HepG2 (cell line): ENCODE data around the gene MRFAP1L1. TPM values are rescaled to one million over a fixed set of nuclear protein-coding genes. Genes with fewer than 3 reads are reported as not detected.
A peak's percentile ranks its signal among the peaks of the same experiment; 100 is the strongest.

ENCODE experiments used
- ASH2L ChIP-seq: fragments of 300-600, 200-600 bp; sonication (generic); IDR thresholded peaks from 2 replicates; pipeline ENCODE4 v1.7.0; 2017; ENCODE audit warnings: low read depth, mild to moderate bottlenecking, moderate library complexity, mixed read lengths, low read length; ENCODE audit not compliant: insufficient read length
- CREB1 ChIP-seq, 2 experiments: fragments of 450-650 bp in 1 of 2; IDR thresholded peaks; 2 replicates each; pipeline ENCODE4 v1.6.1; 2016 to 2017; ENCODE audit warnings: control low read depth in 1 of 2, mild to moderate bottlenecking in 1 of 2, missing compliant biosample characterization in 1 of 2, missing genetic modification characterization in 1 of 2
- ERF ChIP-seq: IDR thresholded peaks from 2 replicates; pipeline ENCODE4 v1.6.1; 2018; ENCODE audit warnings: missing biosample characterization, missing genetic modification reagents
- FIP1L1 ChIP-seq: fragments of 200-400 bp; formaldehyde crosslinking; IDR thresholded peaks from 2 replicates; pipeline ENCODE4 v1.6.1; 2018; ENCODE audit warnings: low read depth, mild to moderate bottlenecking, low read length, moderate library complexity, borderline replicate concordance; ENCODE audit not compliant: insufficient read depth
- IKZF5 ChIP-seq: IDR thresholded peaks from 2 replicates; pipeline ENCODE4 v1.6.1; 2018; ENCODE audit warnings: missing genetic modification reagents, mild to moderate bottlenecking, missing compliant biosample characterization
- MIER2 ChIP-seq: IDR thresholded peaks from 2 replicates; pipeline ENCODE4 v1.6.1; 2016; ENCODE audit warnings: missing biosample characterization, missing genetic modification reagents
- RAD21 ChIP-seq: fragments of 450-650 bp; formaldehyde crosslinking; IDR thresholded peaks from 2 replicates; pipeline ENCODE4 v1.5.0; 2020; ENCODE audit warnings: mild to moderate bottlenecking
- ZBTB1 ChIP-seq: sonication (generic); formaldehyde crosslinking; IDR thresholded peaks from 2 replicates; pipeline ENCODE4 v1.4.0; 2020; ENCODE audit warnings: missing genetic modification reagents, borderline replicate concordance
- ZNF160 ChIP-seq: sonication (generic); formaldehyde crosslinking; IDR thresholded peaks from 2 replicates; pipeline ENCODE4 v1.8.0; 2022; ENCODE audit warnings: mild to moderate bottlenecking, inconsistent platforms, missing genetic modification reagents
- ZNF331 ChIP-seq: sonication (generic); formaldehyde crosslinking; IDR thresholded peaks from 2 replicates; pipeline ENCODE4 v1.4.0; 2020; ENCODE audit warnings: missing genetic modification reagents
- ZNF512B ChIP-seq: sonication (generic); formaldehyde crosslinking; IDR thresholded peaks from 2 replicates; pipeline ENCODE4 v1.5.1; 2020; ENCODE audit warnings: missing genetic modification reagents, mild to moderate bottlenecking, borderline replicate concordance
- ZNF549 ChIP-seq: sonication (generic); formaldehyde crosslinking; IDR thresholded peaks from 2 replicates; pipeline ENCODE4 v1.5.0; 2020; ENCODE audit warnings: missing genetic modification reagents
- ZNF558 ChIP-seq: sonication (generic); formaldehyde crosslinking; IDR thresholded peaks from 2 replicates; pipeline ENCODE4 v1.9.0; 2022; ENCODE audit warnings: mild to moderate bottlenecking, missing genetic modification reagents, borderline replicate concordance
- ZNF570 ChIP-seq: sonication (generic); formaldehyde crosslinking; IDR thresholded peaks from 2 replicates; pipeline ENCODE4 v1.4.0; 2020; ENCODE audit warnings: mild to moderate bottlenecking, missing genetic modification reagents, borderline replicate concordance
- ZNF597 ChIP-seq: sonication (generic); formaldehyde crosslinking; IDR thresholded peaks from 2 replicates; pipeline ENCODE4 v1.5.0; 2020; ENCODE audit warnings: missing genetic modification reagents
- ZNF7 ChIP-seq: IDR thresholded peaks from 2 replicates; pipeline ENCODE4 v1.6.1; 2016; ENCODE audit warnings: missing biosample characterization, missing genetic modification reagents
- ZNF761 ChIP-seq: sonication (generic); formaldehyde crosslinking; conservative IDR thresholded peaks from 2 replicates; pipeline ENCODE4 v1.4.0; 2020; ENCODE audit warnings: mild to moderate bottlenecking, missing genetic modification reagents
- ZNF775 ChIP-seq: sonication (generic); formaldehyde crosslinking; IDR thresholded peaks from 2 replicates; pipeline ENCODE4 v1.4.0; 2020; ENCODE audit warnings: missing genetic modification reagents, mild to moderate bottlenecking, moderate library complexity, borderline replicate concordance
- ZNF780A ChIP-seq: sonication (generic); formaldehyde crosslinking; IDR thresholded peaks from 2 replicates; pipeline ENCODE4 v1.8.0; 2022; ENCODE audit warnings: mild to moderate bottlenecking, missing genetic modification reagents, moderate library complexity
- ZSCAN21 ChIP-seq: sonication (generic); formaldehyde crosslinking; IDR thresholded peaks from 2 replicates; pipeline ENCODE4 v1.8.0; 2022; ENCODE audit warnings: mild to moderate bottlenecking, missing genetic modification reagents, moderate library complexity, borderline replicate concordance
- polyA plus RNA-seq, 8 experiments: library from polyadenylated mRNA; depleted of rRNA in 3 of 8; stranded (reverse) in 7 of 8; unstranded in 1 of 8; fragments of >200 nt; fragmentation: Illumina TruSeq in 4 of 8; extraction: Trizol in 4 of 8; gene quantifications; 2 replicates each; pipeline versions ENCODE4 v1.2.1 to v1.2.3, GENCODE V29; 2011 to 2016; ENCODE audit warnings: low read depth in 4 of 8, missing spikeins in 1 of 8, mixed read lengths in 1 of 8; ENCODE audit not compliant: insufficient read depth in 1 of 8
- total RNA-seq, 5 experiments: library from RNA; depleted of rRNA; stranded (reverse); fragments of >200 nt; fragmentation: Illumina TruSeq; extraction: Trizol; gene quantifications; 2 replicates each; pipeline ENCODE4 v1.2.3, GENCODE V29; 2016; ENCODE audit warnings: low read depth in 1 of 5
- TF ChIP-seq, protein P1 (sequence below): sonication (generic); formaldehyde crosslinking; IDR thresholded peaks from 2 replicates; pipeline ENCODE4 v1.5.0; 2020; ENCODE audit warnings: mild to moderate bottlenecking, missing genetic modification reagents, borderline replicate concordance

MRFAP1L1 gene
- total and polyA plus RNA-seq, 2 of the 13 experiments (the other 11 are each of a cell fraction or from before 2014, with no cell fraction given), result 44.8 to 76.6 TPM

DNA sequence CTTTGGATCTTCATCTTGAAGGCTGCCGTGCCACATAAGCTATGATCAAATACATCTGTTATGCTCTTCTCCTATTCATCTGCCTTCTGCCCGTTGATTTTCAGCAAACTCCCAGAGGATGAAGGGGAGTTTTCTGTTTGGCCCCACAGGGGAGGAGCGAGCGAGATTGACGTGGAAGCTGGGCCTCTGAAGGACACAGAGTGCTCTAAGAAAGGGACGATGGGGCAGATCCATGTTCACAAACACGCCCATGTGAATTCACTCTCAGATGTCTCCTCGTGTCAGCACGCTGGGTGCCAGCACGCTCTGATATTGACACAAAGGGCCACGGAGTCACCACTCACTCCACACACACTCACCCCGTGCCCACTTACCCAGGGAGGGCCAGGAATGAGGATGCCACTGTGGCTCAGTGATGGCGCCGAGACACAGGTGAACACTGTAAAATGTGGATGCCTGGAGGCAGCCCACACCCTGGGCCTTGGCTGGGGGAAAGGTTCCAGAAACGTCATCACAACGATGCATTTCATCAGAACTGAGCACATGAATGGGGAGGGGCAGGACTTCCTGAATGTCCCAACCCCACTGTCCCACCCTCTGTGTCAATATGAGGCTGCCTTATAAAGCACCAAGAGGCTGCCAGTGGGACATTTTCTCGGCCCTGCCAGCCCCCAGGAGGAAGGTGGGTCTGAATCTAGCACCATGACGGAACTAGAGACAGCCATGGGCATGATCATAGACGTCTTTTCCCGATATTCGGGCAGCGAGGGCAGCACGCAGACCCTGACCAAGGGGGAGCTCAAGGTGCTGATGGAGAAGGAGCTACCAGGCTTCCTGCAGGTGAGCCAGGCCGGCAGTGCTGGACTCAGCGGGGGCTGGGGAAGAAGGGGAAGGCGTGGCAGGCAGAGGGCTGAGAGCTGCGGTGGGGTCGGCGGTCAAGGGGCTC, 16.2 kb downstream of the MRFAP1L1 start, which contains the start of gene S100P (continued):
- 0 out of 2 replicates have a peak, but pooled peaks have one; percentile 51 for TF ChIP-seq ZNF512B (CRISPR knock-in tag)
- TF ChIP-seq, protein P1, sequence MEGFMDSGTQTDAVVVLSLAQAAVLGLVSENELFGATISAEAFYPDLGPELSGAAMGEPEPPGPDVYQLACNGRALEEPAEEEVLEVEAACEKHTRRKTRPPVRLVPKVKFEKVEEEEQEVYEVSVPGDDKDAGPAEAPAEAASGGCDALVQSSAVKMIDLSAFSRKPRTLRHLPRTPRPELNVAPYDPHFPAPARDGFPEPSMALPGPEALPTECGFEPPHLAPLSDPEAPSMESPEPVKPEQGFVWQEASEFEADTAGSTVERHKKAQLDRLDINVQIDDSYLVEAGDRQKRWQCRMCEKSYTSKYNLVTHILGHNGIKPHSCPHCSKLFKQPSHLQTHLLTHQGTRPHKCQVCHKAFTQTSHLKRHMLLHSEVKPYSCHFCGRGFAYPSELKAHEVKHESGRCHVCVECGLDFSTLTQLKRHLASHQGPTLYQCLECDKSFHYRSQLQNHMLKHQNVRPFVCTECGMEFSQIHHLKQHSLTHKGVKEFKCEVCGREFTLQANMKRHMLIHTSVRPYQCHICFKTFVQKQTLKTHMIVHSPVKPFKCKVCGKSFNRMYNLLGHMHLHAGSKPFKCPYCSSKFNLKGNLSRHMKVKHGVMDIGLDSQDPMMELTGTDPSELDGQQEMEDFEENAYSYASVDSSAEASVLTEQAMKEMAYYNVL (CRISPR knock-in tag), result peak; percentile 66; the same call in 1 of the 2 replicates
- TF ChIP-seq MIER2 (CRISPR knock-in tag), result no peak
- TF ChIP-seq ZNF160 (CRISPR knock-in tag), result no peak
- TF ChIP-seq ZNF597, result no peak
- no peak for TF ChIP-seq ZNF7 (CRISPR knock-in tag)
- TF ChIP-seq IKZF5 (CRISPR knock-in tag), result peak; percentile 91; the same call in 1 of the 2 replicates
- peak; percentile 87 for TF ChIP-seq ERF
- TF ChIP-seq FIP1L1, result no peak
- no peak for TF ChIP-seq ZNF780A (CRISPR knock-in tag)
- peak; percentile 90 for TF ChIP-seq CREB1 (IDR thresholded peaks at IDR 0.05)
- no peak for TF ChIP-seq CREB1 (CRISPR knock-in tag; IDR thresholded peaks at IDR 0.05)
- no peak for TF ChIP-seq ZBTB1 (CRISPR knock-in tag)
- TF ChIP-seq ZNF775 (CRISPR knock-in tag), result no peak
- peak; percentile 89 for TF ChIP-seq ASH2L
- TF ChIP-seq ZNF570, result no peak
- no peak for TF ChIP-seq RAD21 (CRISPR knock-in tag)
- no peak for TF ChIP-seq ZNF761 (CRISPR knock-in tag)
- TF ChIP-seq ZNF331 (CRISPR knock-in tag), result no peak; the same call in 1 of the 2 replicates
- TF ChIP-seq ZNF549 (CRISPR knock-in tag), result no peak
- TF ChIP-seq ZNF558, result no peak
- peak; percentile 47 for TF ChIP-seq ZSCAN21 (CRISPR knock-in tag)
